ENCODE data around the gene MRPL17.

GRCh38 chr11:6631361-6631890 lies 51.7 kb downstream of the MRPL17 start:
- no peak for TF ChIP-seq POLR2A (IDR thresholded peaks at IDR 0.05; ENCODE audit: low read length)
- no peak for TF ChIP-seq GATA1 (IDR thresholded peaks at IDR 0.05; ENCODE audit: low read depth, low read length)
